COLO668 (cell line): ENCODE results near the gene CD22.
A peak's percentile ranks its signal among the peaks of the same experiment; 100 is the strongest.

ENCODE experiments used
- DNase-seq: peaks from one replicate; lab custom pipeline; 2025; ENCODE audit not compliant: unreplicated experiment; lab: John Stamatoyannopoulos, UW

CD22 gene

DNA sequence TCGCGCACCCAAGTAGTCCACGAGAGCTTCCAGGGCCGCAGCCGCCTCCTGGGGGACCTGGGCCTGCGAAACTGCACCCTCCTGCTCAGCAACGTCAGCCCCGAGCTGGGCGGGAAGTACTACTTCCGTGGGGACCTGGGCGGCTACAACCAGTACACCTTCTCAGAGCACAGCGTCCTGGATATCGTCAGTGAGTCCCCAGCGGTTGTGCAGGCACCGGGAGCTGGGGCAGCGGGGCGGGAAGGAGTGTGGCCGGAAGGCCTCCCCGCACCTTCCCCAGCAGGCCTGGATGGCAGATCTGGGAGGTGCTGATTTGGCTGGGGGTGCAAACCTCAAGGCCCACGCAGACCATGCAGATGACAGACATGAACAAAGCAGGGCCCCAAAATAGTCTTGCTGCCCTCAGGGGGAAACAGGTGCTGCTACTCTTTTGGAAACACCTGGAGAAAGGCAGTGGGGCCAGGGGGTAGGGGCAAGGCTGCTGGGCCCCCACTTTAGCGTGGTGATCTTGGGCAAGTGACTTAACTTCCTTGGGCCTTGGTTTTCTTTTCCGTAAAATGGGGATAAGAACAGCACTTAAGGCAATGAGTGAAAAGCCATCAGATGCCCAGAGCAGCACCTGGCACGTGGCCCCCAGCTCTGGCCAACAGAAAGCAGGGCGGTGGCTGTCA lies 33.1 kb upstream of the CD22 start:
- DNase-seq = peak; percentile 15

- no peak for DNase-seq
These were observed 32.1 kb upstream of the CD22 start for GRCh38 chr19:35296644-35297514.

DNA sequence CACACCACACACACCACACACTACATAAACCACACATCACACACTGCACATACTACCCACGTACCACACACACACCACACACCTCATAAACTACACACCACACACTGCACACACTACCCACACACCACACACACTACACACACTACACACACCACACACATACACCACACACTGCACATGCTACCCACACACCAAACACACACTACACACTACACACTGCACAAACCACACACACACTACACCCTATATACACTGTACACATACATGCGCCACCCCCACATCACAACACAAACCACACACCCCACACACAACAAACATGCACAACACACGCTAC lies 31.5 kb upstream of the CD22 start:
- no peak for DNase-seq

DNA sequence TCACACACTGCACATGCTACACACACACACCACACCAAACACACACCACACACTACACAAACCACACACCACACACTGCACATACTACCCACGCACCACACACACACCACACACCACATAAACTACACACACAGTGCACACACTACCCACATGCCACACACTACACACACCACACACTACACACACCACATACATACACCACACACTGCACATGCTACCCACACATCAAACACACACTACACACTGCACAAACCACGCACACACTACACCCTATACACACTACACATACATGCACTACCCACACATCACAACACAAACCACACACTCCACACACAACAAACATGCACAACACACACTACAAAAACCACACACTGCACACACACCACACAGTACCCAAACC lies 31.1 kb upstream of the CD22 start:
- no peak for DNase-seq

DNA sequence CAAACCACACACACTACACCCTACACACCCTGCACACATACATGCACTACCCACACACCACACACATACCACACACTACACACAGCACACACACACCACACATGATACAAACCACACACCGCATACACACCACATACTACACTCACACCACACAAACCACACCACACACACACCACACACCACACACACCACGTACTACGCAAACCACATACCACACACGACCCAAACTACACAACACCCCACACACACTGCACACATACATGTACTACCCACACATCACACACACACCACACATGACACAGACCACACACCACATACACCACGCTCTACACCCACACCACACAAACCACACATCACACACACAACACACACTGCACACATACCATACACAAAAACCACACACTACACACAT lies 30.4 kb upstream of the CD22 start:
- DNase-seq = no peak

DNA sequence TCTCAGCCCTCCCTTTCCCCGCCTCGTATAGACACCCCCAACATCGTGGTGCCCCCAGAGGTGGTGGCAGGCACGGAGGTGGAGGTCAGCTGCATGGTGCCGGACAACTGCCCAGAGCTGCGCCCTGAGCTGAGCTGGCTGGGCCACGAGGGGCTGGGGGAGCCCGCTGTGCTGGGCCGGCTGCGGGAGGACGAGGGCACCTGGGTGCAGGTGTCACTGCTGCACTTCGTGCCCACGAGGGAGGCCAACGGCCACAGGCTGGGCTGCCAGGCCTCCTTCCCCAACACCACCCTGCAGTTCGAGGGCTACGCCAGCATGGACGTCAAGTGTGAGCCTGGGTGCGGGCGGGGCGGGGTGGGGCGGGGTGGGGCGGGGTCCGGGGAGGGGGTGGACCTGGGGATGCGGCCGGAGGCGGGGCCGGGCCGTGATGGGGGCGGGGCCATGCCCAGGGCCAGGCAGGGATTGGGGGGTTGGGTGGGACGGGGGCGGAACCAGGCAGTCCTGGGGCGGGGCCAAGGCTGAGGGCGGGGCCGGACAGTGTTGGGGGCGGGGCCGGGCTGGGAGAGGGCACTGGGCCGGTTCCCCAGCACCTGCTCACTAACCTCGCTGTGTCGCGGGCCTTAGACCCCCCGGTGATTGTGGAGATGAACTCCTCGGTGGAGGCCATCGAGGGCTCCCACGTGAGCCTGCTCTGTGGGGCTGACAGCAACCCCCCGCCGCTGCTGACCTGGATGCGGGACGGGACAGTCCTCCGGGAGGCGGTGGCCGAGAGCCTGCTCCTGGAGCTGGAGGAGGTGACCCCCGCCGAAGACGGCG lies 29.3 kb upstream of the CD22 start:
- no peak for DNase-seq

DNA sequence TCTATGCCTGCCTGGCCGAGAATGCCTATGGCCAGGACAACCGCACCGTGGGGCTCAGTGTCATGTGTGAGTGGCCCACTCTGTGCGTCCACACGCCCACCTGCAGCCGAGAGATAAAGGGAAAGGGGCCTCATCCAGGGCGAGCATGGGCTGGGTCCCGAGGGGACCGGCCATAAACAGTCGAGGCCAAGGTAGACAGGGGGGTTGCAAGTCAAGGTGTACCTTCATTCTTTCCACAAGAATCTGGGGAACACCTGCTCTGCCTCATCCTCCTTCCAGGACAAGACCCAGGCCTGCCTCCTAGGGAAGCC lies 28.7 kb upstream of the CD22 start:
- no peak for DNase-seq

DNA sequence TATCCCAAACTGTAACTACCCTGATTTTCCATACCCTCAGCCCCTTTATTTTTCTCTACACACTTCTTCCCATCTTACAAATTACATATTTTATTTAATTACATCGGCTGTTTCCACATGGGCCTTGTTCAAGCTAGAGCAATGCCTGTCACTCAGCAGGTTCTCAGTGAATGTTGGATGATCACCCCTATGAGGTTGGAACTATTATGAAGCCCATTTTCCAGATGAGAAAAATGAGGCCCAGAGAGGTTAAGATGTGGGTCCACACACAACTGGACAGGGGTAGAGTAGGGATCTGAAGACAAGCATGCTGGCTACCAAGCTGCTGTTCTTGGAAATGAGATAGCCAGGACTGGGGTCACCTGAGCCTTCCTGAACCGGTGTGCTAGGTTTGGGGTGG lies 27.0 kb upstream of the CD22 start:
- DNase-seq = no peak

GRCh38 chr19:35302446-35302845 lies 26.5 kb upstream of the CD22 start:
- no peak for DNase-seq

GRCh38 chr19:35303357-35303915 lies 25.6 kb upstream of the CD22 start:
- no peak for DNase-seq

GRCh38 chr19:35304036-35304435 lies 25.0 kb upstream of the CD22 start:
- DNase-seq = no peak

- DNase-seq = no peak
These were observed 23.8 kb upstream of the CD22 start for GRCh38 chr19:35305181-35305580.

DNA sequence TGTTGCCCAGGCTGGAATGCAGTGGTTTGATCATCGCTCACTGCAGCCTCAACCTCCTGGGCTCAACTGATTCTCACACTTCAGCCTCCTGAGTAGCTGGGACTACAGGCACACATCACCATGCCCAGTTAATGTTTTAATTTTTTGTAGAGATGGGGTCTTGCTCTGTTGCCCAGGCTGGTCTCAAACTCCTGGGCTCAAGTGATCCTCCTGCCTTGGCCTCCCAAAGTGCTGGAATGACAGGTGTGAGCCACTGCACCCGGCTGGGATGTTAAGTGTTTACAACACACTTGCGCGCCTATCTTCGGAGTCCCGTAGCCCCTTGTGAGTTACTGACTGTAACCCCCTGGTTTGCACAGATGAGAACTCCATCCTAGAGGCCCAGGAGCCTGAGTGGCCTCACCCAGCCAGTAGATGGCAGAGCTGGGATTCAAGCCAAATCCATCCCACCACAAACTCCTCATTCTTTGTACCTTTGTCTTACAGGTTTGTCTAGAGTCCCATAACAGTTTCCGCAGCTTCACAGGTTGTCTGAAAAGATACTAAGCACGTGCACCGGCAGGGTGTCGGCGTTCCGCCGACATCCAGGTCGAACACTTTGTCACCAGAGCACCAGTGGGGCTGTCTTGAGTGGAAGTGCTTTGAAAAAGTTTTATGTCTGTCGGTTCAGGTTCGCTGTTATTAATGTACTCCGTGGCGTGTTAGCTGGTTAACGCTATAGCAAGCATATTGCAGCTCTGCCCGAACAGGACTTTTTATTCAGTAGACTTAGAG lies 22.3 kb upstream of the CD22 start:
- peak; percentile 9 for DNase-seq

DNA sequence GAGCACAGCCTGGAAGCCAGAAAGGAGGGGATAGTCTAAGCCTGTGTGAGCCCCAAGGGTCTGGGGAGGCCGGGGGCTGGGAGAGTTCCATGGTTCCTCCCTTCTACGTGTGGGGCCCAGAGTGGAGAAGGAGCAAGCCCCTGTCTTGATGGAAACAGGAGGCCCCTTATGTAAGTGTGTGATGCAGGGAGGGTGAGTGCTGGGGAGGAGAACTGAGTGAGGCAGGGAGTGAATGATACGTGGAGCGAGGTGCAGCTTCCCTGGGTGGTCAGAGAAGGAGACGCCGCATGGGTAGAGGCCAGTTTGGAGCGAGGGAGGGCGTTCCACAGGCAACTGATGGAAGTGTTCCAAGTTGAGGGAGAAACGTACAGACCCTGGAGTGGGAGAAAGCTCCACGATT lies 21.1 kb upstream of the CD22 start:
- no peak for DNase-seq

DNA sequence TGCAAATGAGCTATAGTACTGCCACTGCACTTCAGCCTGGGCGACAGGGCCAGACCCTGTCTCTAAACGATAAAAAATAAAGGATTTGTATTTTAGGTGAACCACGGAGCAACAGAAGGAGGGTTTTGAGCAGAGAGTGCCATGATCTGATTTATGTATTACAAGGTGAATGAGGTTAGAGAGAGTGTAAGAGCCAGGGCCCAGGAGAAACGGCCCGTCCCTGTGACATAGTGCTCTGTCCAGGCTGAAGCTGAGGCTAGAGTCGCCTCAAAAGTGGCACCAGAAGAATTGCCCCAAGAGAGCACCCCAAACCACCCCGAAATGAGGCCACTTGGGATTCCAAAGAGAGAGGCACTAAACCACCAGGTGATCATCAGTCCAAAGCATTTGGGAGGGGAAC lies 20.1 kb upstream of the CD22 start:
- DNase-seq = no peak

DNA sequence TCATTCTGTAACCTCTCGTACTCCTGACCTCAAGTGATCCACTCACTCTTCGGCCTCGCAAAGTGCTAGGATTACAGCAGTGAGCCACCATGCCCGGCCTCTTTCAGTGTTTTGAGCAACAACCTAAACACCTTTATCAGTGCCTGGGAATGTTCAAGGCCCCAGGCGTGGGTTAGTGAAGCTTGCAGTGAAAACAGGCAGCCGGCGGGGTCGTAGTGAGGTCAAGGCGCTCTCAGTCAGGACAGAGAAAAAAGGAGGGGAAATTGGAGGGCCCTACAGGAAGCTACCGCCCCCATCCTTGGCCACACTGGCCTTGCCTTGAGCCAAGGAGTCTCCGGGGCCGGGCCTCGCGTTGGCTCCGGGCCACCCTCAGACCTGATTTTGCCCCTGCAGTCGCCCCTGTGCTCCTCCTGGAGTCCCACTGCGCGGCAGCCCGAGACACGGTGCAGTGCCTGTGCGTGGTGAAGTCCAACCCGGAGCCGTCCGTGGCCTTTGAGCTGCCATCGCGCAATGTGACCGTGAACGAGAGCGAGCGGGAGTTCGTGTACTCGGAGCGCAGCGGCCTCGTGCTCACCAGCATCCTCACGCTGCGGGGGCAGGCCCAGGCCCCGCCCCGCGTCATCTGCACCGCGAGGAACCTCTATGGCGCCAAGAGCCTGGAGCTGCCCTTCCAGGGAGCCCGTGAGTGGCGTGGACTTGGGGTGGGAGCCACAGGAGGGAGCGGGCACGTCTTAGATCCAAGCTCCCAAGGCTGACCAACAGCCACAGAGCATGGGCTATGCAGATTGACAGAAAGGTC lies 19.3 kb upstream of the CD22 start:
- DNase-seq = no peak

DNA sequence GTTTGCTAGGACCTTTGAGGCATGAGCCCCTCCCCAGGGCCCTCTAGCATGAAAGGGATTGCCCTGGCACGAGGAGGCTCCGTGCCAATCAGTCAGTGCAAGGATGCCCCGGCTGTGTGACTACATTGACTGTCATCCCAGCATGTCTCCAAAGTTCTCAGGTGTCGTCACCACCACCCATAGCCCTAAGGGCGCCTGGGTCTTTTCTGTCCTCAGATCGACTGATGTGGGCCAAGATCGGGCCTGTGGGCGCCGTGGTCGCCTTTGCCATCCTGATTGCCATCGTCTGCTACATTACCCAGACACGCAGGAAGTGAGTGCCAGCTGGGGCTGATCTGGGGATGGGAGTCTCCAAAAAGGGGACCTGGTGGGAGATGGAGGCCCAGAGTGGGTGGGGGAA lies 18.7 kb upstream of the CD22 start:
- no peak for DNase-seq

GRCh38 chr19:35310811-35311465 lies 18.0 kb upstream of the CD22 start:
- DNase-seq = no peak

DNA sequence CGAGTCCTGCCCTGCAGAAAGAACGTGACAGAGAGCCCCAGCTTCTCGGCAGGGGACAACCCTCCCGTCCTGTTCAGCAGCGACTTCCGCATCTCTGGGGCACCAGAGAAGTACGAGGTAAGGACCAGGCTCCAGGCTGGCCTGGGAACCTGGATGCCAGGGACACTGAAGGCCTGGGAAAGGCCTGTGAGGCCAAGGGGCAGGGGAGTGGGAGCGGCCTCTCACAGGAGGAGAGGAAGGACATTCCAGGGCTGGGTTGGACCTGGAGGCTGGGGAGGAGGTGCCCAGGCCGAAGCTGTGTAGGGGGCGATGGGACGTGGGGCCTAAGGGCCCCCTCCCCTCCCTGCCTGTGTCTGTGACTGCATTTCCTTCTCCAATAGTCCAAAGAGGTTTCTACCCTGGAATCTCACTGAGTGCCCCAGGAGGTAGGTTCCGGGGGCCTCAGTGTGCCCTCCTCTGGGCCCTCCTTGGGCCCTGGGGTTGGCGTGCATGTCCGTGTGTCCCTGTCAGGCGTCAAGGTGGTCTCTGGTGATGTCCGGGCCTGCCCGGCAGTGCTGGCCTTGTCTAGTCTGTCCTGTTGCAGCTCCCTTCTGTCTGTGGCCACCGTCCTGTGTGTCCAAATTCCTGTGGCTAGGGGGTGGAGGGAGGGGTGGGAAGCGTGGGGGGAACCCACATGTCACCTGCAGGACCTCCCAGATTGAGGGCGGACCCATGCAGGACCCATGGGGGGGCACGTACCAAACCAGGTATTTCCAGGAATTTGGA lies 16.9 kb upstream of the CD22 start:
- DNase-seq = no peak
